Adipose tissue (tissue), 3 donors: ENCODE data around the gene ALPP. TPM values are rescaled to one million over a fixed set of nuclear protein-coding genes. Genes with fewer than 3 reads are reported as not detected.
"Not testable (repeated sequence)": the region's sequence is repeated elsewhere in the genome, so short reads cannot be mapped to it uniquely, and the experiment has no call there.

Experiments used
- H3K27ac ChIP-seq: one replicate; pipeline ENCODE4 v1.5.1; 2013; ENCODE audit warnings: low read depth, low read length
- whole genome bisulfite sequencing, 3 donors: extraction: QIAGEN DNeasy Blood & Tissue Kit; methylation state at CpG; one replicate each; pipeline ENCODE4 v1.1.7; 2013; 5-methylcytosine and 5-hydroxymethylcytosine counted together
- polyA plus RNA-seq, 3 donors: library from polyadenylated mRNA; stranded (reverse); fragments of 200-250 nt; gene quantifications; one replicate each; pipeline ENCODE4 v1.2.3, GENCODE V29; 2013
- donor health status: healthy with polysubstance abuse.
- donor health status: Bipolar disorder and iron deficiency.
- donor health status: healthy.

The ALPP gene
- polyA plus RNA-seq, 3 donors, result not detected

GRCh38 chr2:232415138-232415690, 36.7 kb downstream of the ALPP start:
- H3K27ac ChIP-seq, result no peak overlapping the region
- WGBS, 3 donors, result 70 to 91% (median 83%) methylated on average over 8 of the region's 8 CpGs

GRCh38 chr2:232415736-232416520, 37.4 kb downstream of the ALPP start:
- 91 to 96% (median 93%) methylated on average over 12 of the region's 12 CpGs for WGBS, 3 donors
- no peak overlapping the region for H3K27ac ChIP-seq

GRCh38 chr2:232416521-232417470, 38.2 kb downstream of the ALPP start:
- 90 to 91% (median 90%) methylated on average over 17 of the region's 17 CpGs for WGBS, 3 donors

GRCh38 chr2:232417489-232417888, 38.9 kb downstream of the ALPP start:
- WGBS, 3 donors, result 76 to 82% (median 81%) methylated on average over 5 of the region's 5 CpGs
- no peak overlapping the region for H3K27ac ChIP-seq

More at GRCh38 chr2:232416521-232417470, 38.2 kb downstream of the ALPP start:
- H3K27ac ChIP-seq, result no peak overlapping the region

GRCh38 chr2:232418056-232418455, 39.5 kb downstream of the ALPP start:
- no peak overlapping the region for H3K27ac ChIP-seq
- 64 to 69% (median 67%) methylated on average over 6 of the region's 6 CpGs for WGBS, 3 donors

GRCh38 chr2:232418466-232419244, 40.1 kb downstream of the ALPP start:
- no peak overlapping the region for H3K27ac ChIP-seq
- 2 to 3% (median 2%) methylated on average over 46 to 49 of the region's 49 CpGs for WGBS, 3 donors

- 3 to 9% (median 4%) methylated on average over 75 to 79 of the region's 79 CpGs for whole genome bisulfite sequencing, 3 donors
- H3K27ac ChIP-seq, result no peak overlapping the region
Measured at GRCh38 chr2:232419245-232420072, 40.9 kb downstream of the ALPP start.

- 5 to 16% (median 7%) methylated on average over 21 to 22 of the region's 22 CpGs for WGBS, 3 donors
- H3K27ac ChIP-seq, result no peak overlapping the region
Measured at GRCh38 chr2:232420073-232420454, 41.5 kb downstream of the ALPP start.

- WGBS, 3 donors, result 0 to 3% (median 2%) methylated on average over 60 to 79 of the region's 79 CpGs
- H3K27ac ChIP-seq, result no peak overlapping the region
Measured at GRCh38 chr2:232420463-232421188, 42.1 kb downstream of the ALPP start.

GRCh38 chr2:232421189-232421785, 42.7 kb downstream of the ALPP start:
- no peak overlapping the region for H3K27ac ChIP-seq
- WGBS, 3 donors, result 21 to 26% (median 24%) methylated on average over 22 of the region's 22 CpGs

- no peak overlapping the region for H3K27ac ChIP-seq
- 77 to 92% (median 88%) methylated on average over 10 of the region's 10 CpGs for WGBS, 3 donors
Measured at GRCh38 chr2:232422051-232422450, 43.5 kb downstream of the ALPP start.

GRCh38 chr2:232422996-232423395, 44.4 kb downstream of the ALPP start:
- WGBS, 3 donors, result 46 to 64% (median 60%) methylated on average over 3 of the region's 3 CpGs
- H3K27ac ChIP-seq, result not testable (repeated sequence)

- 27 to 47% (median 42%) methylated on average over 5 to 7 of the region's 7 CpGs for WGBS, 3 donors
- not testable (repeated sequence) for H3K27ac ChIP-seq
Measured at GRCh38 chr2:232423407-232423806, 44.9 kb downstream of the ALPP start.

- 78 to 87% (median 86%) methylated on average over 16 of the region's 16 CpGs for WGBS, 3 donors
- no peak overlapping the region for H3K27ac ChIP-seq
Measured at GRCh38 chr2:232431705-232432590, 53.4 kb downstream of the ALPP start.
